ENCODE results near the gene TSACC. TPM values are rescaled to one million over a fixed set of nuclear protein-coding genes. Genes with fewer than 3 reads are reported as not detected.
A peak's percentile ranks its signal among the peaks of the same experiment; 100 is the strongest.

TSACC gene
- total RNA-seq, 2 experiments from 2014 or later = not detected

GRCh38 chr1:156298852-156299357 lies 39.4 kb upstream of the TSACC start, which contains the start of gene VHLL:
TSS of gene VHLL (minus strand) at chr1:156299307. CDS start at chr1:156299189, 118 bp downstream.
- ATAC-seq (ENCODE audit: poor library complexity) (no peak), DNase-seq (no peak)
- peaks cover 17% of the 10 kb centered on the region for H3K4me1 Mint-ChIP-seq (ENCODE audit: low read depth)
- peaks cover 2% of the 10 kb centered on the region for H3K36me3 ChIP-seq (ENCODE audit: insufficient read depth, low read length)
- H3K27me3 Mint-ChIP-seq = no peaks in the 10 kb centered on the region
- H3K36me3 Mint-ChIP-seq (ENCODE audit: low read depth) = peaks cover 5% of the 10 kb centered on the region
- no peak for TF ChIP-seq CTCF (IDR thresholded peaks at IDR 0.05)
- ChIA-PET POLR2A (interaction anchor here (0.6 kb wide), 1 partner anchor 202 kb away, joined by 3 read pairs; no protein-coding TSS in a partner anchor), CTCF (no interaction called here)
- peak within 1 kb of the TSS; percentile 15 for H3K4me3 Mint-ChIP-seq
- H3K9me3 Mint-ChIP-seq = no peaks in the 10 kb centered on the region
- intact Hi-C loops (cut with DNase I, micrococcal nuclease) = no loop called here
- peaks cover 19% of the 10 kb centered on the region for H3K4me1 ChIP-seq (ENCODE audit: insufficient read depth, low read length)
- no peaks in the 10 kb centered on the region for H3K9me3 ChIP-seq (ENCODE audit: control insufficient read depth in 1 of 2, insufficient read depth in 1 of 2, low read length in 2 of 2)
- no peak within 1 kb of the TSS for H3K27ac ChIP-seq (ENCODE audit: low read depth in 1 of 2, low read length in 2 of 2)
- no peak within 1 kb of the TSS for H3K27ac Mint-ChIP-seq
- H3K27me3 ChIP-seq (ENCODE audit: control insufficient read depth in 1 of 2, insufficient read depth in 2 of 2, low read length in 2 of 2) = no peaks in the 10 kb centered on the region
- H3K4me3 ChIP-seq (ENCODE audit: low read length) = no peak within 1 kb of the TSS

- H3K36me3 Mint-ChIP-seq (ENCODE audit: low read depth) = peaks cover 24% of the 10 kb centered on the region
- ChIA-PET CTCF (interaction anchor here (1.0 kb wide), 1 partner anchor 10 kb away, joined by 3 read pairs; no protein-coding TSS in a partner anchor), POLR2A (interaction anchor here (0.7 to 1.3 kb wide), 2 partner anchors 21 to 96 kb away, joined by 3 to 7 read pairs; partner anchors contain the start of gene SMG5)
- TF ChIP-seq CTCF (IDR thresholded peaks at IDR 0.05) = no peak
- Histone ChIP-seq H3K36me3 (ENCODE audit: insufficient read depth, low read length) (peaks cover 8% of the 10 kb centered on the region), H3K27me3 (ENCODE audit: control insufficient read depth in 1 of 2, insufficient read depth in 2 of 2, low read length in 2 of 2) (no peaks in the 10 kb centered on the region), H3K9me3 (ENCODE audit: control insufficient read depth in 1 of 2, insufficient read depth in 1 of 2, low read length in 2 of 2) (no peaks in the 10 kb centered on the region), H3K4me1 (ENCODE audit: insufficient read depth, low read length) (no peaks in the 10 kb centered on the region), H3K27ac (ENCODE audit: low read depth in 1 of 2, low read length in 2 of 2) (no peak overlapping the region), H3K4me3 (ENCODE audit: low read length) (no peak overlapping the region)
- ATAC-seq (ENCODE audit: poor library complexity) = no peak
- DNase-seq = no peak
- no peaks in the 10 kb centered on the region for H3K9me3 Mint-ChIP-seq
- intact Hi-C loops (cut with DNase I, micrococcal nuclease) = no loop called here
- no peaks in the 10 kb centered on the region for H3K4me1 Mint-ChIP-seq (ENCODE audit: low read depth)
- H3K27me3 Mint-ChIP-seq = no peaks in the 10 kb centered on the region
- no peak overlapping the region for H3K4me3 Mint-ChIP-seq
- no peak overlapping the region for H3K27ac Mint-ChIP-seq
Measured at GRCh38 chr1:156303241-156303640, 35.1 kb upstream of the TSACC start.

- H3K4me1 ChIP-seq (ENCODE audit: insufficient read depth, low read length) = no peaks in the 10 kb centered on the region
- Mint-ChIP-seq H3K4me3 (no peak overlapping the region), H3K4me1 (ENCODE audit: low read depth) (no peaks in the 10 kb centered on the region), H3K36me3 (ENCODE audit: low read depth) (peaks cover 38% of the 10 kb centered on the region), H3K27ac (no peak overlapping the region), H3K27me3 (no peaks in the 10 kb centered on the region), H3K9me3 (no peaks in the 10 kb centered on the region)
- no peak overlapping the region for H3K27ac ChIP-seq (ENCODE audit: low read depth in 1 of 2, low read length in 2 of 2)
- peaks cover 26% of the 10 kb centered on the region for H3K36me3 ChIP-seq (ENCODE audit: insufficient read depth, low read length)
- intact Hi-C loops (cut with DNase I, micrococcal nuclease) = no loop called here
- no peaks in the 10 kb centered on the region for H3K9me3 ChIP-seq (ENCODE audit: control insufficient read depth in 1 of 2, insufficient read depth in 1 of 2, low read length in 2 of 2)
- no peaks in the 10 kb centered on the region for H3K27me3 ChIP-seq (ENCODE audit: control insufficient read depth in 1 of 2, insufficient read depth in 2 of 2, low read length in 2 of 2)
- no peak for TF ChIP-seq CTCF (IDR thresholded peaks at IDR 0.05)
- ChIA-PET POLR2A (no interaction called here), CTCF (interaction anchor here (1.6 kb wide), 1 partner anchor 14 kb away, joined by 3 read pairs; no protein-coding TSS in a partner anchor)
- H3K4me3 ChIP-seq (ENCODE audit: low read length) = no peak overlapping the region
- DNase-seq (no peak), ATAC-seq (ENCODE audit: poor library complexity) (no peak)
Measured at GRCh38 chr1:156305215-156305614, 33.1 kb upstream of the TSACC start.
